Ishikawa (cell line): ENCODE data around the gene PDZRN3.

Source experiments
- CEBPB ChIP-seq: IDR thresholded peaks from 2 replicates; pipeline ENCODE4 v1.6.1; 2012
- CREB1 ChIP-seq: IDR thresholded peaks from 2 replicates; pipeline ENCODE4 v1.6.1; 2012; ENCODE audit warnings: low read depth
- EGR1 ChIP-seq: IDR thresholded peaks from 2 replicates; pipeline ENCODE4 v1.6.1; 2012
- EP300 ChIP-seq: IDR thresholded peaks from 2 replicates; pipeline ENCODE4 v1.6.1; 2012; ENCODE audit warnings: borderline replicate concordance
- FOXM1 ChIP-seq: IDR thresholded peaks from 2 replicates; pipeline ENCODE4 v1.6.1; 2012; ENCODE audit warnings: low read depth, borderline replicate concordance
- NFIC ChIP-seq: IDR thresholded peaks from 2 replicates; pipeline ENCODE4 v1.6.1; 2012
- RAD21 ChIP-seq: IDR thresholded peaks from 2 replicates; pipeline ENCODE4 v1.6.1; 2012; ENCODE audit warnings: low read depth
- TAF1 ChIP-seq: IDR thresholded peaks from 2 replicates; pipeline ENCODE4 v1.6.1; 2012; ENCODE audit warnings: low read depth, mild to moderate bottlenecking
- TCF12 ChIP-seq: IDR thresholded peaks from 2 replicates; pipeline ENCODE4 v1.6.1; 2012; ENCODE audit warnings: low read depth
- TEAD4 ChIP-seq: IDR thresholded peaks from 2 replicates; pipeline ENCODE4 v1.6.1; 2012
- YY1 ChIP-seq: IDR thresholded peaks from 2 replicates; pipeline ENCODE4 v1.6.1; 2012; ENCODE audit warnings: low read depth
- TF ChIP-seq, protein P1 (sequence below): IDR thresholded peaks from 2 replicates; pipeline ENCODE4 v1.6.1; 2012
- TF ChIP-seq, protein P2 (sequence below): IDR thresholded peaks from 2 replicates; pipeline ENCODE4 v1.6.1; 2012; ENCODE audit warnings: low read depth, mild to moderate bottlenecking
- TF ChIP-seq, protein P3 (sequence below): IDR thresholded peaks from 2 replicates; pipeline ENCODE4 v1.6.1; 2012

PDZRN3 gene

DNA sequence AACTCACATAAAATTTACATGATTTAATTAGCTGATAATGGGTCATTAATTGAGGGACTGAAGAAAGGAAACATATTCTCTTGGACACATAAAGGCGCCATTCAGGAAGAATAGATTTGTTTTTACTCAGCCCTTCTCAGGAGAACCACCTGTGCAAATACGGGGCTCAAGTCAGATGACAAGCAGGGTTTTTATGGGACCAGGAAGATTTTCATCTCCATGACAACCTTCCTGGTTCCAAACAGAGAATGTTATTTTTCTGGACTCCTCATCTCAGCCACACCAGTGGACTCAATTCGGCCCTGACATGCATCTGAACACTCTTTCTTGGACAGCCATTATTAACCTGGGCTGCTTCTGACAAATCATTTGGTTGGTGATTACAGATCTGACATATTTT lies 120.5 kb downstream of the PDZRN3 start:
- no peak for TF ChIP-seq TEAD4
- TF ChIP-seq EGR1: no peak
- TF ChIP-seq, protein P1, sequence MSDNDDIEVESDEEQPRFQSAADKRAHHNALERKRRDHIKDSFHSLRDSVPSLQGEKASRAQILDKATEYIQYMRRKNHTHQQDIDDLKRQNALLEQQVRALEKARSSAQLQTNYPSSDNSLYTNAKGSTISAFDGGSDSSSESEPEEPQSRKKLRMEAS: no peak
- TF ChIP-seq, protein P2, sequence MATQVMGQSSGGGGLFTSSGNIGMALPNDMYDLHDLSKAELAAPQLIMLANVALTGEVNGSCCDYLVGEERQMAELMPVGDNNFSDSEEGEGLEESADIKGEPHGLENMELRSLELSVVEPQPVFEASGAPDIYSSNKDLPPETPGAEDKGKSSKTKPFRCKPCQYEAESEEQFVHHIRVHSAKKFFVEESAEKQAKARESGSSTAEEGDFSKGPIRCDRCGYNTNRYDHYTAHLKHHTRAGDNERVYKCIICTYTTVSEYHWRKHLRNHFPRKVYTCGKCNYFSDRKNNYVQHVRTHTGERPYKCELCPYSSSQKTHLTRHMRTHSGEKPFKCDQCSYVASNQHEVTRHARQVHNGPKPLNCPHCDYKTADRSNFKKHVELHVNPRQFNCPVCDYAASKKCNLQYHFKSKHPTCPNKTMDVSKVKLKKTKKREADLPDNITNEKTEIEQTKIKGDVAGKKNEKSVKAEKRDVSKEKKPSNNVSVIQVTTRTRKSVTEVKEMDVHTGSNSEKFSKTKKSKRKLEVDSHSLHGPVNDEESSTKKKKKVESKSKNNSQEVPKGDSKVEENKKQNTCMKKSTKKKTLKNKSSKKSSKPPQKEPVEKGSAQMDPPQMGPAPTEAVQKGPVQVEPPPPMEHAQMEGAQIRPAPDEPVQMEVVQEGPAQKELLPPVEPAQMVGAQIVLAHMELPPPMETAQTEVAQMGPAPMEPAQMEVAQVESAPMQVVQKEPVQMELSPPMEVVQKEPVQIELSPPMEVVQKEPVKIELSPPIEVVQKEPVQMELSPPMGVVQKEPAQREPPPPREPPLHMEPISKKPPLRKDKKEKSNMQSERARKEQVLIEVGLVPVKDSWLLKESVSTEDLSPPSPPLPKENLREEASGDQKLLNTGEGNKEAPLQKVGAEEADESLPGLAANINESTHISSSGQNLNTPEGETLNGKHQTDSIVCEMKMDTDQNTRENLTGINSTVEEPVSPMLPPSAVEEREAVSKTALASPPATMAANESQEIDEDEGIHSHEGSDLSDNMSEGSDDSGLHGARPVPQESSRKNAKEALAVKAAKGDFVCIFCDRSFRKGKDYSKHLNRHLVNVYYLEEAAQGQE: no peak
- TF ChIP-seq TAF1: no peak
- no peak for TF ChIP-seq YY1
- no peak for TF ChIP-seq CEBPB
- TF ChIP-seq, protein P3, sequence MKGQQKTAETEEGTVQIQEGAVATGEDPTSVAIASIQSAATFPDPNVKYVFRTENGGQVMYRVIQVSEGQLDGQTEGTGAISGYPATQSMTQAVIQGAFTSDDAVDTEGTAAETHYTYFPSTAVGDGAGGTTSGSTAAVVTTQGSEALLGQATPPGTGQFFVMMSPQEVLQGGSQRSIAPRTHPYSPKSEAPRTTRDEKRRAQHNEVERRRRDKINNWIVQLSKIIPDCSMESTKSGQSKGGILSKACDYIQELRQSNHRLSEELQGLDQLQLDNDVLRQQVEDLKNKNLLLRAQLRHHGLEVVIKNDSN: no peak
- TF ChIP-seq FOXM1: no peak

DNA sequence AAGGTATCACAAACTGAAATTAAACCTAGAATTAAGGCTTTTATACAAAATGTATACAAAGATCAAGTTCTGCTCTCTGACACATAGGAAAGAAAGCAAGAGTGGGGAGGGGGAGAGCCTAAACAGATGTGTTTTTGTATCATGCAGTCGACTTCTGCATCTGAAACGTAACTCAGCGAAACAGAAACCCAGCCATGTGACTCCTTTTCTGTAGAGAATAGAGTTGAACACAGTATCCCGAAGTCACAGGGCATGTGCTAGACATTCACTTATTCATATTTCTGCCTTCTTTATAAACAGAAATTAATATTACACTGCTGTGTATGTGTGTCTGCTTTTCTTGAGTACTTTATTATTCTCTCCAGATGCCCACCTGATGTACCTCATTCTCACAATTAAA lies 121.0 kb downstream of the PDZRN3 start:
- TF ChIP-seq, protein P3: no peak

DNA sequence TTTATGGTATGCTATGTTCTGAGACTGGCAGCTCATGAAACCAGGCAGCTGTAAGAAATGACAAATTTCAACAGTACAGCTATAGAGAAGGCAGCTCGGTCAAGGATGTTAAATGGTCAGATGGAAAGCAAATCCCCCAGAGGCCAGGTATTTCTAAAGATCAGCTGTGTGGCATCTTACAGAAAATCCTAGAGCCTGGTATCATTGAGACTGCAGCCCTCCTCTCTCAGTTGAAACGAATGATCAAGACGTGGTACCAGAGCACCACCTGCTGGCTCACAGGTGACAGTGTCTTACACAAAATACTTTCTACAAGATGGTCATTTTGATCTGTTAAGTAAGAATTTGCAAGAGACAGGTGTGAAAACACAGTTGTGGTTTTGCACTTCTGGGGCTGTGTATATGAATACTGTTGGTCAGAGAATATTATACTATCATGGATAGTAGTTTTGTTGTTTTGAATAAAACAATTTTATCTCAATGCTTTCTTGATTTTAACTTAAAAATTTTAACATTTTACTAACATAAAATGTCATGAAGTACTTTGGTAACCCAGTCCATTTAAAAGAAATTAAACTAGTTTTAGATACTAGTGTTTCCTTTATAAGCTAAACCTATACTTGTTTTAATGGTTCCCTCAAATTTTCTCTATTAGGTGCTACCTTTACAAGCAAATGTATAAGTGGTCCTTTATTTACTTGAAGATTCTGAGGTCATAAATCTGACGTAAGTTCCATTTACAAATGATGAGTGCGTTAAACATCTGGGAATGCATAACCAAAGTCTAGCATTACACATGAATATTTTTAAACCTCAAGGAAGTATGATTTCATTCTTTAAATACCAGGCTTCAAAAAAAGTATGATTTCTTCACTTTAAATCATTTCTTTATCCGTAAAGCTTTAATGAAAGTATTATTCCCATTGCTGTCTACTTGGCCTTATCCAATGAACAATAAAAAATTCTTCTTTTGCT lies 121.8 kb downstream of the PDZRN3 start:
- TF ChIP-seq EGR1: no peak
- peak; percentile 99 for TF ChIP-seq RAD21
- TF ChIP-seq, protein P3: no peak
- TF ChIP-seq EP300: no peak

DNA sequence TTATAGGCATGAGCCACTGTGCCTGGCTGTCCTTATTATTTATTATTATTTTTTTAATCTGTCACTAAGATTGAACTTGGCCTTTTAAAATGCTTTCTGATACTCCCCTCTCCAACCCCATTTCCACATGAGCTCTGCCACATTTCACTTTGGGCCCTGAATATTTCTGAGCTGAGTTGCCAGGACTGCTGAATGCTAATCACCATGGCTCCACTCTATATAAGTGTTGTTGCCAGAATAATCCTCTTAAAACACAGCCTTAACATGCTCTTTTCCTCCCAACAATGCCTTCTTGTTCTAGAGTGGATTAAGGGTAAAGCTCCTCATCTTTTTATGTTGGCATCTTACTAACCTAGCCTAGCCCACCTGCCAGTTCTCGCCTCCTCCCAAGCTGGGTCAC lies 124.4 kb downstream of the PDZRN3 start:
- TF ChIP-seq RAD21 (no peak), FOXM1 (no peak), CREB1 (no peak), EGR1 (no peak), NFIC (no peak)
- TF ChIP-seq, protein P3: no peak

DNA sequence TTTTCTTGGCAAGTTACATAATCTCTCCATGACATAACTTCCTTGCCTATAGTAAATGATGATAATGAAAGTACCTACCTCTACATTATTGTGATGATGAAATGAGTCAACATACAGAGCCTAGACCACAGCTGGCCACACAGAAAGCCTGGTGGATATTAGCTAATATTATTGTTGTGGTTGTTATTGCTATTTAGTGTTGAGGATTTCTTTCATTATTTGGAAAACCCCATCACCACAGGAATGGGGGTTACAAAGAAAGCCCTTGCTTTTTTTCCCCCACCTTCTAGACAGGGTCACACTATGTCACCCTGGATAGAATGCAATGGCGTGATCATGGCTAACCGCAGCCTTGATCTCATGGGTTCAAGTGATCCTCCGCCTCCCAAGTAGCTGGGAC lies 125.0 kb downstream of the PDZRN3 start:
- no peak for TF ChIP-seq EGR1
- TF ChIP-seq TEAD4: no peak
- TF ChIP-seq, protein P2: no peak
- TF ChIP-seq EP300: no peak
- TF ChIP-seq RAD21: no peak
- TF ChIP-seq, protein P3: no peak
- TF ChIP-seq, protein P1: no peak
- no peak for TF ChIP-seq TCF12
- no peak for TF ChIP-seq YY1
- no peak for TF ChIP-seq FOXM1
